Activated CD8-positive, alpha-beta T cell treated with anti-CD3 and anti-CD28 coated beads for 36 hours (primary cell): ENCODE results near the gene NDUFA1. TPM values are rescaled to one million over a fixed set of nuclear protein-coding genes. Genes with fewer than 3 reads are reported as not detected.

Source experiments
- ATAC-seq: fragments of 200-7000 bp; cut with Tn5 transposase; one replicate; pipeline ENCODE4 v1.10.0; 2021; ENCODE audit warnings: mild to moderate bottlenecking, moderate library complexity
- CTCF ChIA-PET: fragments of 350-600 bp; sonication (Branson Sonifier 250); formaldehyde crosslinking; loops from one replicate; lab custom pipeline; 2021; ENCODE audit warnings: antibody characterized with exemption; lab: Charles Lee
- POLR2A ChIA-PET: fragments of 350-600 bp; sonication (Branson Sonifier 250); formaldehyde crosslinking; loops from one replicate; lab custom pipeline; 2021; ENCODE audit warnings: antibody characterized with exemption; lab: Charles Lee
- DNase-seq: peaks from one replicate; pipeline ENCODE4 v3.0.0-alpha.2; 2020
- H3K27ac Mint-ChIP-seq: one replicate; pipeline ENCODE4 v1.8.0; 2021; ENCODE audit warnings: mild to moderate bottlenecking, mixed read lengths
- H3K27me3 Mint-ChIP-seq: one replicate; pipeline ENCODE4 v1.8.0; 2021; ENCODE audit warnings: mixed read lengths
- H3K36me3 Mint-ChIP-seq: one replicate; pipeline ENCODE4 v1.8.0; 2021; ENCODE audit warnings: low read depth, mixed read lengths
- H3K4me1 Mint-ChIP-seq: one replicate; pipeline ENCODE4 v1.8.0; 2021; ENCODE audit warnings: low read depth, mixed read lengths
- H3K4me3 Mint-ChIP-seq: one replicate; pipeline ENCODE4 v1.8.0; 2021; ENCODE audit warnings: mild to moderate bottlenecking, moderate library complexity, mixed read lengths
- H3K9me3 Mint-ChIP-seq: one replicate; pipeline ENCODE4 v1.8.0; 2021; ENCODE audit warnings: mixed read lengths
- CTCF ChIP-seq: fragments of 200-600 bp; IDR thresholded peaks from one replicate; pipeline ENCODE4 v1.8.0; 2022; ENCODE audit warnings: antibody characterized with exemption, mild to moderate bottlenecking
- intact Hi-C: fragments of 100-400 bp; cut with micrococcal nuclease; formaldehyde crosslinking; loops from one replicate; pipeline ENCODE4 v1.10.0; 2022
- total RNA-seq, 2 experiments: library from RNA; stranded (reverse); gene quantifications; one replicate each; pipeline ENCODE4 v1.2.3, GENCODE V29; 2021

NDUFA1 gene
- total RNA-seq, 2 experiments from 2014 or later = 85.5 to 90.6 TPM

GRCh38 chrX:119878740-119879139 lies 7.1 kb downstream of the NDUFA1 start:
- Mint-ChIP-seq H3K9me3 (no peaks in the 10 kb centered on the region), H3K27me3 (no peaks in the 10 kb centered on the region), H3K4me1 (peaks cover 16% of the 10 kb centered on the region), H3K36me3 (peaks cover 8% of the 10 kb centered on the region), H3K27ac (peak overlapping the region; percentile 36), H3K4me3 (no peak overlapping the region)
- POLR2A ChIA-PET = interaction anchor here (1.1 to 1.2 kb wide), 2 partner anchors 87 to 94 kb away, joined by 3 to 6 read pairs; partner anchors contain the start of gene RPL39
- intact Hi-C loops = no loop called here
- ATAC-seq (no peak), DNase-seq (no peak)
- CTCF ChIA-PET = interaction anchor here (1.0 to 2.9 kb wide), 4 partner anchors 9 to 396 kb away, joined by 3 to 16 read pairs (median 4); no protein-coding TSS in a partner anchor
- TF ChIP-seq CTCF = no peak

GRCh38 chrX:119880076-119880475 lies 8.4 kb downstream of the NDUFA1 start:
- POLR2A ChIA-PET = interaction anchor here (0.6 kb wide), 1 partner anchor 419 kb away, joined by 3 read pairs; no protein-coding TSS in a partner anchor
- Mint-ChIP-seq H3K4me3 (no peak overlapping the region), H3K4me1 (peaks cover 14% of the 10 kb centered on the region), H3K27ac (peak overlapping the region; percentile 61), H3K9me3 (no peaks in the 10 kb centered on the region), H3K27me3 (no peaks in the 10 kb centered on the region), H3K36me3 (peaks cover 6% of the 10 kb centered on the region)
- intact Hi-C loops = no loop called here
- DNase-seq (peak; percentile 31), ATAC-seq (no peak)
- CTCF ChIA-PET = interaction anchor here (1.1 to 2.9 kb wide), 3 partner anchors 8 to 95 kb away, joined by 3 to 16 read pairs (median 3); no protein-coding TSS in a partner anchor
- no peak for TF ChIP-seq CTCF

- POLR2A ChIA-PET = interaction anchor here (0.6 kb wide), 1 partner anchor 419 kb away, joined by 3 read pairs; no protein-coding TSS in a partner anchor
- no peaks in the 10 kb centered on the region for H3K9me3 Mint-ChIP-seq
- H3K4me3 Mint-ChIP-seq = no peak overlapping the region
- peak; percentile 40 for DNase-seq
- TF ChIP-seq CTCF = peak; percentile 43
- H3K27me3 Mint-ChIP-seq = no peaks in the 10 kb centered on the region
- ATAC-seq = peak; percentile 87
- peaks cover 14% of the 10 kb centered on the region for H3K4me1 Mint-ChIP-seq
- H3K27ac Mint-ChIP-seq = peak overlapping the region; percentile 61
- intact Hi-C loops = no loop called here
- H3K36me3 Mint-ChIP-seq = peaks cover 6% of the 10 kb centered on the region
- CTCF ChIA-PET = interaction anchor here (1.1 to 1.3 kb wide), 2 partner anchors 12 to 96 kb away, joined by 3 read pairs; no protein-coding TSS in a partner anchor
Observed at GRCh38 chrX:119880552-119881437, 9.2 kb downstream of the NDUFA1 start.

GRCh38 chrX:119885554-119886428 lies 14.2 kb downstream of the NDUFA1 start:
- H3K9me3 Mint-ChIP-seq = no peaks in the 10 kb centered on the region
- TF ChIP-seq CTCF = no peak
- peaks cover 7% of the 10 kb centered on the region for H3K4me1 Mint-ChIP-seq
- peak overlapping the region; percentile 26 for H3K4me3 Mint-ChIP-seq
- H3K27ac Mint-ChIP-seq = no peak overlapping the region
- intact Hi-C loops = no loop called here
- no peaks in the 10 kb centered on the region for H3K36me3 Mint-ChIP-seq
- ChIA-PET POLR2A (no interaction called here), CTCF (no interaction called here)
- ATAC-seq = peak; percentile 75
- no peaks in the 10 kb centered on the region for H3K27me3 Mint-ChIP-seq
- DNase-seq = peak; percentile 18
